ENCODE data around the gene KRT76.

The KRT76 gene

GRCh38 chr12:52730793-52731192 lies 46.4 kb downstream of the KRT76 start:
- DNase-seq (ENCODE audit: low read depth in 2 of 2): no peak

GRCh38 chr12:52730383-52730782 lies 46.8 kb downstream of the KRT76 start:
- no peak for DNase-seq (ENCODE audit: low read depth in 2 of 2)

- DNase-seq (ENCODE audit: low read depth in 2 of 2): no peak
Observed at GRCh38 chr12:52729147-52729546, 48.0 kb downstream of the KRT76 start.

- no peak for DNase-seq (ENCODE audit: low read depth in 2 of 2)
Observed at GRCh38 chr12:52728374-52728773, 48.8 kb downstream of the KRT76 start.

- no peak for DNase-seq (ENCODE audit: low read depth in 2 of 2)
Observed at GRCh38 chr12:52727037-52727436, 50.1 kb downstream of the KRT76 start.

- DNase-seq (ENCODE audit: low read depth in 2 of 2): no peak
Observed at GRCh38 chr12:52726451-52726850, 50.7 kb downstream of the KRT76 start.

- no peak for DNase-seq (ENCODE audit: low read depth in 2 of 2)
Observed at GRCh38 chr12:52724384-52724783, 52.8 kb downstream of the KRT76 start.

GRCh38 chr12:52722680-52723079 lies 54.5 kb downstream of the KRT76 start:
- DNase-seq (ENCODE audit: low read depth in 2 of 2): no peak

- no peak for DNase-seq (ENCODE audit: low read depth in 2 of 2)
Observed at GRCh38 chr12:52721838-52722470, 55.2 kb downstream of the KRT76 start.

GRCh38 chr12:52720365-52720886 lies 56.7 kb downstream of the KRT76 start:
- DNase-seq (ENCODE audit: low read depth in 2 of 2): no peak
